ENCODE measurements around the gene FIBP. TPM values are rescaled to one million over a fixed set of nuclear protein-coding genes. Genes with fewer than 3 reads are reported as not detected.

The FIBP gene
- total and polyA plus RNA-seq, 3 donors from 2014 or later: 131 to 149 (median 144) TPM

GRCh38 chr11:65857853-65858680 lies 30.2 kb downstream of the FIBP start, which contains the start of gene CFL1:
Gene CFL1 (minus strand): TSS chr11:65858180. CDS start chr11:65858099, 81 bp downstream.
- H3K27me3 ChIP-seq: no peaks in the 10 kb centered on the region
- H3K4me1 ChIP-seq: peaks cover 13% of the 10 kb centered on the region
- H3K27ac ChIP-seq: peak within 1 kb of the TSS; percentile 88 to 94
- intact Hi-C loops (cut with DNase I; ENCODE audit: low total_unique reads): no loop called here
- peak; percentile 98 for DNase-seq
- H3K36me3 ChIP-seq (ENCODE audit: low read depth, missing control alignments): no peaks in the 10 kb centered on the region
- TF ChIP-seq POLR2A (IDR thresholded peaks at IDR 0.05): peak; percentile 85
- peak in 1 of 3 experiments; percentile 0 for TF ChIP-seq CTCF (IDR thresholded peaks at IDR 0.05)
- 1% methylated on average over 25 to 90 of the region's 92 CpGs for WGBS, 2 donors
- H3K9me3 ChIP-seq: no peaks in the 10 kb centered on the region
- H3K4me3 ChIP-seq: peak within 1 kb of the TSS; percentile 85 to 97

- H3K27me3 ChIP-seq: no peaks in the 10 kb centered on the region
- H3K4me3 ChIP-seq: peak overlapping the region; percentile 85 to 97
- TF ChIP-seq POLR2A (IDR thresholded peaks at IDR 0.05): no peak
- no peak for TF ChIP-seq CTCF (IDR thresholded peaks at IDR 0.05)
- peaks cover 13% of the 10 kb centered on the region for H3K4me1 ChIP-seq
- peak; percentile 55 for DNase-seq
- no peaks in the 10 kb centered on the region for H3K9me3 ChIP-seq
- 2% methylated on average over 28 of the region's 49 CpGs; no CpG with 5 or more reads in 1 of the 2 donors for WGBS, 2 donors
- intact Hi-C loops (cut with DNase I; ENCODE audit: low total_unique reads): no loop called here
- H3K36me3 ChIP-seq (ENCODE audit: low read depth, missing control alignments): no peaks in the 10 kb centered on the region
- H3K27ac ChIP-seq: peak overlapping the region; percentile 88 to 94
Observed at GRCh38 chr11:65857500-65857852, 30.8 kb downstream of the FIBP start.

GRCh38 chr11:65856689-65857499 lies 31.4 kb downstream of the FIBP start:
- Histone ChIP-seq H3K4me1 (peaks cover 13% of the 10 kb centered on the region), H3K27me3 (no peaks in the 10 kb centered on the region), H3K36me3 (ENCODE audit: low read depth, missing control alignments) (no peaks in the 10 kb centered on the region), H3K27ac (peak overlapping the region; percentile 88 to 94), H3K4me3 (peak overlapping the region; percentile 85 to 97), H3K9me3 (no peaks in the 10 kb centered on the region)
- DNase-seq: peak; percentile 90
- intact Hi-C loops (cut with DNase I; ENCODE audit: low total_unique reads): no loop called here
- TF ChIP-seq POLR2A (IDR thresholded peaks at IDR 0.05) (no peak), CTCF (IDR thresholded peaks at IDR 0.05) (no peak)
- 2 to 10% methylated on average over 5 to 56 of the region's 57 CpGs for WGBS, 2 donors

GRCh38 chr11:65855927-65856363 lies 32.3 kb downstream of the FIBP start:
- DNase-seq: no peak
- Histone ChIP-seq H3K4me3 (no peak overlapping the region), H3K27me3 (no peaks in the 10 kb centered on the region), H3K27ac (no peak overlapping the region), H3K36me3 (ENCODE audit: low read depth, missing control alignments) (no peaks in the 10 kb centered on the region), H3K4me1 (peaks cover 6% of the 10 kb centered on the region), H3K9me3 (no peaks in the 10 kb centered on the region)
- intact Hi-C loops (cut with DNase I; ENCODE audit: low total_unique reads): no loop called here
- 62 to 76% methylated on average over 15 of the region's 15 CpGs for WGBS, 2 donors
- TF ChIP-seq CTCF (IDR thresholded peaks at IDR 0.05) (no peak), POLR2A (IDR thresholded peaks at IDR 0.05) (no peak)
